CD4-positive, alpha-beta T cell treated with Interleukin-15 for 1 hour (primary cell): Measurements from ENCODE around the gene TMC3.

Source experiments
- DNase-seq: peaks from one replicate; pipeline ENCODE4 v3.0.0-alpha.2; 2020

Gene TMC3

GRCh38 chr15:81317642-81318017 is 56.4 kb downstream of the TMC3 start:
- DNase-seq: no peak

DNA sequence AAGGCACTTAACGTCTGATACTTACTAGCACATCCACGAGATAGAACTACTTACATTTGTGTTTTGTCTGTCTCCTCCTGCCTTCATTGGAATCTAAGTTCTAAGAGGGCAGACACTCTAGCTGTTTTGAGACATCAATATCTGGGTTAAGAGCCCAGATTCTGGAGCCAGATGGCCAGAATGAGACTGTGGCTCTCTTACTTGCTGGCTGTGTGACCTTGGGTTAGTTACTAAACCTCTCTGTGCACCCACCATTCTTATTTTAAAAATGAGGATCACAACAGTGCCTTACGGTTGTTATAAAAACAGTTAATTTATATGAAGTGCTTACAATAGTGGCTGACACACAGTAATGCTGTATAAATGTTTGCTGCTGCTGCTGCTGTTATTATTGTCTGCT is 57.7 kb downstream of the TMC3 start:
- DNase-seq: no peak

DNA sequence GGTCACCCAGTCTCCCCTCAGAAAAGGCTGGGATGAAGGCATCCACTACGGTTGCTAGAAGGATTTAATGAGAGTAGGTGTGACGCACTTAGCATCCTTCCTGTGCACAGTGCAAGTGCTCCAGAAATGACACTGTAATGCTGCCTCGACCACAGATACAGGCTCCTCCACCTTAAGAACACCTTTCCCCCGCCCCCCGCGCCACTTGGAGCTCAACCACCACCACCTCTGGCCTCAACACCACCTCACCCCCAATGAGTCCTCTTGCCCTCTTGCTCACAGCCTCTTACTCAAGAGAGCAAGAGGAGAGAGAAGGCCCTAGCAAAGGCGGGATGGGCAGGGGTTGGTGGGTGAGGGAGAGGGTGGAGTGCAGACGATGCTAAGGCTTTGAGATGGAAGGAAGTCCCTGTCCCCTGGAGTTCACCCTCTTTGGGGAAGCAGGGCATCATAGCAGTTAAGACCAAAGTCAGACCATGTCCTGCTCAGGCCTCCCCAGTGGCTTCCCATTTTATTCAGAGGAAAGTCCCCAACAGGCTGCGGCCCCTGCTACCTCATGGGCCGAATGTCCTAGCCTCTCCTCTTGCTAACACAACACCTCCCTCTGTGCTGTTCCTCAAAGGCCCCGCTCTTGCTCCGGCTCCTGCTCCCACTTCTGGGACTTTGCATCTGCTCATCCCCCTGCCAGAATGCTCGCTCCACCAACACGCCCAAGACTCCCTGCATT is 58.4 kb downstream of the TMC3 start:
- DNase-seq: no peak

GRCh38 chr15:81314378-81314777 is 59.6 kb downstream of the TMC3 start:
- no peak for DNase-seq

GRCh38 chr15:81313686-81314085 is 60.3 kb downstream of the TMC3 start:
- no peak for DNase-seq

- peak; percentile 68 for DNase-seq
Observed at GRCh38 chr15:81312790-81313543, 61.0 kb downstream of the TMC3 start.

- peak; percentile 44 for DNase-seq
Observed at GRCh38 chr15:81311752-81312464, 62.1 kb downstream of the TMC3 start.

- no peak for DNase-seq
Observed at GRCh38 chr15:81310480-81310879, 63.5 kb downstream of the TMC3 start.

- no peak for DNase-seq
Observed at GRCh38 chr15:81309647-81310450, 64.2 kb downstream of the TMC3 start.

- no peak for DNase-seq
Observed at GRCh38 chr15:81308260-81308659, 65.8 kb downstream of the TMC3 start.

- DNase-seq: peak; percentile 52
Observed at GRCh38 chr15:81304226-81304625, 69.8 kb downstream of the TMC3 start.

GRCh38 chr15:81303244-81304225 is 70.5 kb downstream of the TMC3 start:
- DNase-seq: no peak

- DNase-seq: peak; percentile 42
Observed at GRCh38 chr15:81302701-81303109, 71.3 kb downstream of the TMC3 start.

DNA sequence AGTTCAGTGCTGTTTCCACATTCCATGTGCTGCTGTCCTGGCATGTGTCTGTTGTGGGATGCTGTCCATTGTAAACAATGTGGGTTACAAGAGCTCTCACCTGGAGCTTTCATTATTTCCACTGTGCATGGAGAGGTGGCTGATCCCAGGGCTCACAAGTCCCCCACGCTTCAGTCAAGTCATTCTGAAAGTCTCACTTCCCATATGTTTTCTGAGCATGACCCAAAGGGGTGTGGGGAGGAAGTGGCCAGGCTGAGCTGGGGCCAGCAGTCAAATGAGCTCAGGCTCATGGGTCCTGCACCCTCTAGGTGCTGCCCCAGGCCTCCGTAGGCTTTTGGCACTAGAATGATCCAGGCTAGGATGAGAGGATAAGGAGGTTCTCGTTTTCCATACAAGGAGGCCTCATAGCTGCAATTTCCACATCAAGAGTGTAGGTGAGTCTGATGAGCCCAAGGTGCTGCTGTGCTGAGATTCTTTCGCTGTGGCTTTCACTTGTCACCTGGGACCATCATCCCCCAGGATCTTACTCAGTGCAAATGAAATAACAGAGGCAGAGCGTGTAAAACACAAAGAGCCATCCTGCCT is 72.1 kb downstream of the TMC3 start:
- DNase-seq: peak; percentile 69

GRCh38 chr15:81301385-81301784 is 72.6 kb downstream of the TMC3 start:
- DNase-seq: no peak

DNA sequence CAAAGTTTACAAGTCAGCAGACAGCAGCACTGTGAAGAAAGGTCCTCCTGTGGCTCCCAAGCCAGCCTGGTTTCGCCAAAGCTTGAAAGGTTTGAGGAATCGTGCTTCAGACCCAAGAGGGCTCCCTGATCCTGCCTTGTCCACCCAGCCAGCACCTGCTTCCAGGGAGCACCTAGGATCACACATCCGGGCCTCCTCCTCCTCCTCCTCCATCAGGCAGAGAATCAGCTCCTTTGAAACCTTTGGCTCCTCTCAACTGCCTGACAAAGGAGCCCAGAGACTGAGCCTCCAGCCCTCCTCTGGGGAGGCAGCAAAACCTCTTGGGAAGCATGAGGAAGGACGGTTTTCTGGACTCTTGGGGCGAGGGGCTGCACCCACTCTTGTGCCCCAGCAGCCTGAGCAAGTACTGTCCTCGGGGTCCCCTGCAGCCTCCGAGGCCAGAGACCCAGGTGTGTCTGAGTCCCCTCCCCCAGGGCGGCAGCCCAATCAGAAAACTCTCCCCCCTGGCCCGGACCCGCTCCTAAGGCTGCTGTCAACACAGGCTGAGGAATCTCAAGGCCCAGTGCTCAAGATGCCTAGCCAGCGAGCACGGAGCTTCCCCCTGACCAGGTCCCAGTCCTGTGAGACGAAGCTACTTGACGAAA is 74.3 kb downstream of the TMC3 start:
- no peak for DNase-seq

GRCh38 chr15:81299156-81299555 is 74.9 kb downstream of the TMC3 start:
- DNase-seq: no peak

DNA sequence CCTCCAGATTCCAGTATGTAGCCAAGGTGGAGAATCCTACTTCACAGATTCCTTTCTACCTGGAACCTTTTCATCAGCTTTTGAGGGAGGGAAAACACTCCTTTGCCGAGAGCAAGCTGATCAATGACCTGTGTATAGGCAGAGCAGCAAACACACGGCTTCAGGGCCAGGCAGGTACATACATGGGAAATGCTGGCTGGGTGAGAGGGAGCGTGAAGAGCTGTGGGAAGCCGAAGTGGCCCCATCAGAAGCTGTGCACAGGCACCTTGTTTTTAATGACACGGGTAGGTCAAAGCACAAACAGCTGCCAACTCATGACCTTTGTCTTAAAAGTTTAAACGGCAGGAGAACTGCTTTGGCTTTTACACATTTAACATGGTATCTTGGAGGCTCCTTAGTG is 75.4 kb downstream of the TMC3 start:
- no peak for DNase-seq

DNA sequence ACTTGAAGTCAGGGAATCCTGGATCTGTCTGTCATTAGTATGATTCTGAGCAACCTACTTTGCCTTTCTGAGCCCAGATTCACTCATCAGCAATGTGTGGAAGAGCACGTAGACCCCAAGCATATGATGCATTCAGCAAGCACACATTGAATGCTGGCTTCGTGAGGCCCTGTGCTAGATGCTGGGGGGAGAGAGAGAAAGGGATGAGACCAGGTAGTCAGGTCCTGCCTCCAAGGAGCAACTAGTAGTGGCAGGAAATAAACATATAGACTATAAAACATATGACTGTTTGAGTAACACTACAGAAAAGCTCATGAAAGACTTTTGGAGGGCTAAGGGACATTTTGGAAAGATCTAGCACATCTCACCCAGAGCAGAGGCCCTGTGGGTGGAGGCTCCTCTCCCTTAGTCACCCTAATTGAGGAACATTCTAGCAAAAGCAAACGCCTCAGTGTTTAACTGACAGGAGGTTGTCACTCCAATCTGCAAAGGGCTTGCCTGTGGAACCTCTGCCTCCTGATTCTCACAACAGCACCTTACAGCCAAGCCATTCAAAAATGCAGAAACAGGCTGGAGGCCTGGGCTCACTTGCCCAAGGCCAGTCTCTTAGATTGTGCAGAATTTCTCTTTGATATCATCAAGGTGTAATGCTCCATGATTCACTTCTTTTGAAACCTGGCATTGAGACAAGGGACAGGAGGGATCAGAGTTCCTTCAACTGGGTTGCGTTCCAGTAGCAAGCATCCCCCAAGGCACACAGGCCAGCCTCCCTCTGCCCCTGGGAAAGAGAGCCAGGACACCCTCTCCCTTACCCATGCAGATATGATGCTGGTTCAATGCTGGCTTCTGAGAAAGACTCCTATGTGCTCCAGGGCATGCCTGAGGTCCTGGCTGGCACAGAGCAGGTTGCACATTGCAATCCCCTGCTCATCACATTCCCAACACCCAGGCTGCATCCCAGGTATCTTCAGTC is 76.1 kb downstream of the TMC3 start:
- peak; percentile 32 for DNase-seq

GRCh38 chr15:81297147-81297572 is 76.9 kb downstream of the TMC3 start:
- no peak for DNase-seq
